PC-3 (cell line): ENCODE measurements around the gene IGHMBP2.

Experiments used
- CTCF ChIP-seq: fragments of 300-600 bp; sonication (generic); conservative IDR thresholded peaks from 2 replicates; pipeline ENCODE4 v1.5.1; 2017; ENCODE audit warnings: antibody characterized with exemption, low read depth, mild to moderate bottlenecking, low read length
- EZH2 ChIP-seq: fragments of 300-600 bp; sonication (generic); IDR thresholded peaks from one replicate; pipeline ENCODE4 v1.6.1; 2017; ENCODE audit warnings: antibody characterized with exemption, mild to moderate bottlenecking, low read length; ENCODE audit not compliant: unreplicated experiment
- EZH2phosphoT487 ChIP-seq: fragments of 300-600 bp; sonication (generic); IDR thresholded peaks from 2 replicates; pipeline ENCODE4 v1.6.1; 2018; ENCODE audit warnings: mild to moderate bottlenecking, antibody characterized with exemption, low read length, borderline replicate concordance

DNA sequence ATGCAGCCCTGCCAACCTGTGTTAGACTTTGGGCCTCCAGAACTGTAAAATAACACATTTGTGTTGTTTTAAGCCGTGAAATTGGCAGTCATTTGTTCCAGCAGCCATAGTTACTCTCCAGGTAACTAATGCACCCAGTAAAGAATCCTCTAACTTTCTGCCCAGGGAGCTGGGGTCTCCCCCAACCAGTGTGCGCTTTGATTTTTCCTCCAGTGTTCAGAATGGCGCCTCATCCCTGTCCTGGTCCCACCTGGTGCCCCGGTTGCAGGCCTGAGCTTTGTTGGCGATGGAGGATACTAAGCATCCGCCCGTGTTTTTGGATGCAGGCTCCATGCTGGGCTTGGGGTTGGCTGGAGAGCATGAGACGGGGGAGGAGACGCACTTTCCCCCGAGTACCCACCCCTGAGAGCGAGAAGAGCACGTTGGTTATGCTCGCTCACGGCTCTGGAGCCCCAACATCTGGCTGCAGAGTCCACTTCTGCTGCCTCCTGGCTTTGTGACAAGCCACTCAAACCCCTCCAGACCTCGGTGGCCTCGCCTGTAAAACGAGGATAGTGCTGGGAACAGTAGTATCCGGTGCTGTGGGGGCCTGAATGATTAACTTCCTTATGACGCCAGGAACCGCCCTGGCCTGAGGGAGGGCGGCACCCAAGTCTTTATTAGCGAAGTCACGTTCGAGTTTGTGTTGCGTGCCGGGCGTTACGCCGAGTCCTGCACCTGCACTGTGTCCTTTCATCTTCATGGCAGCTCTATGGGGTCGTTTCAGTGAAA is 51.3 kb downstream of the IGHMBP2 start:
- TF ChIP-seq CTCF, result no peak
- TF ChIP-seq EZH2, result no peak
- TF ChIP-seq EZH2phosphoT487, result no peak
